Gastrocnemius medialis (tissue), 4 donors: ENCODE data around the gene RAPGEF1.

Source experiments
- CTCF ChIP-seq, 5 experiments: fragments of 450-650 bp in 3 of 5; fragments of 200-600 bp in 2 of 5; sonication (generic) in 2 of 5; IDR thresholded peaks in 4 of 5; conservative IDR thresholded peaks in 1 of 5; 1 replicate in 4 of 5; 2 replicates in 1 of 5; pipeline ENCODE4 v1.5.1; 2016 to 2019; ENCODE audit warnings: antibody characterized with exemption in 5 of 5, mild to moderate bottlenecking in 3 of 5, moderate library complexity in 3 of 5
- POLR2A ChIP-seq, 2 donors: fragments of 450-650 bp; IDR thresholded peaks; one replicate each; pipeline ENCODE4 v1.6.1; 2017; ENCODE audit warnings: antibody characterized with exemption in 2 of 2, mild to moderate bottlenecking in 2 of 2, moderate library complexity in 2 of 2

- TF ChIP-seq CTCF (IDR thresholded peaks at IDR 0.05 in 4 of 5, conservative IDR thresholded peaks at IDR 0.05 in 1 of 5) (no peak), POLR2A (IDR thresholded peaks at IDR 0.05) (no peak)
Observed at GRCh38 chr9:131723632-131724031, 16.2 kb downstream of the RAPGEF1 start.
